ENCODE measurements around the gene DAPL1.

Gene DAPL1

DNA sequence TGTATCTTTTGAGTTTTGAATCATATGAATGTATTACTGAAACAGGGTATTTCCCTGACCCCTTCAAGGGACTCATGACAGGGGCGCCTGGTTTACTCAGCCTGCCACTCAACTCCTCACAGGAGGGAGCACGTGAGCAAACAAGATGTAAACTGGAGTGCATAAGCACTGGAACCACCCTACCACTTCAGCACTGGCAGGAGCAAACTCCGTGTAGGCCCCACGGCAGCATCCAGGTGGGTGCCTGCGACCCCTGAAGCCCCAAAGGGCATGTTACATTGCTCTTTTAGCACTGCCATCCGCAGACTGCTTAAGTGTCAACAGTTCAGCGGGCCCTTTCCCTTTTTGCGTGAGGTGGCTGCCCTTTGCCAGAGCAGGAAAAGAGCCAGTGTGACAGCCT lies 8.2 kb upstream of the DAPL1 start:
- TF ChIP-seq, protein P1, sequence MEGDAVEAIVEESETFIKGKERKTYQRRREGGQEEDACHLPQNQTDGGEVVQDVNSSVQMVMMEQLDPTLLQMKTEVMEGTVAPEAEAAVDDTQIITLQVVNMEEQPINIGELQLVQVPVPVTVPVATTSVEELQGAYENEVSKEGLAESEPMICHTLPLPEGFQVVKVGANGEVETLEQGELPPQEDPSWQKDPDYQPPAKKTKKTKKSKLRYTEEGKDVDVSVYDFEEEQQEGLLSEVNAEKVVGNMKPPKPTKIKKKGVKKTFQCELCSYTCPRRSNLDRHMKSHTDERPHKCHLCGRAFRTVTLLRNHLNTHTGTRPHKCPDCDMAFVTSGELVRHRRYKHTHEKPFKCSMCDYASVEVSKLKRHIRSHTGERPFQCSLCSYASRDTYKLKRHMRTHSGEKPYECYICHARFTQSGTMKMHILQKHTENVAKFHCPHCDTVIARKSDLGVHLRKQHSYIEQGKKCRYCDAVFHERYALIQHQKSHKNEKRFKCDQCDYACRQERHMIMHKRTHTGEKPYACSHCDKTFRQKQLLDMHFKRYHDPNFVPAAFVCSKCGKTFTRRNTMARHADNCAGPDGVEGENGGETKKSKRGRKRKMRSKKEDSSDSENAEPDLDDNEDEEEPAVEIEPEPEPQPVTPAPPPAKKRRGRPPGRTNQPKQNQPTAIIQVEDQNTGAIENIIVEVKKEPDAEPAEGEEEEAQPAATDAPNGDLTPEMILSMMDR (IDR thresholded peaks at IDR 0.05; ENCODE audit: insufficient read depth, missing control alignments), result no peak
- DNase-seq (ENCODE audit: insufficient read length, low spot score) (no peak), FAIRE-seq (no peak)

DNA sequence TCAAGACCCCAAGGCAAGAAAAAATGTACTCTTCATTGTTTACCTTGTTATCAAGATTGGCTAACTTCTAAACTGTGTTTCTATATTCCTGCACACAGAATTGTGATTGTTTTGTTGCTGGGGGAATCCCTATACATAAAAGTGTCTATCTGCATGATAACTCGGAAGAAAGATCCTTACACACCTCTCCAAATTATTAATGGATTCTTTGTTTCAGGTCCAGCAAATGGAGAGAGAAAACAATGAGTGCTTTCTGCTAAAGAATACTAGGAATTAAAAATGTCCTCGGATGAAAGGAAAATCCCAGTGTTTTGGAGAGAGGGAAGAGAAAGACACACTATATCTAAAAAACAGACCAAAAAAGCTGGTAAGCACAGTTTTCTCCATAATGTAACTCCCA lies 6.2 kb upstream of the DAPL1 start:
- TF ChIP-seq, protein P1 (IDR thresholded peaks at IDR 0.05; ENCODE audit: insufficient read depth, missing control alignments), result no peak
- DNase-seq (ENCODE audit: insufficient read length, low spot score) (no peak), FAIRE-seq (no peak)

DNA sequence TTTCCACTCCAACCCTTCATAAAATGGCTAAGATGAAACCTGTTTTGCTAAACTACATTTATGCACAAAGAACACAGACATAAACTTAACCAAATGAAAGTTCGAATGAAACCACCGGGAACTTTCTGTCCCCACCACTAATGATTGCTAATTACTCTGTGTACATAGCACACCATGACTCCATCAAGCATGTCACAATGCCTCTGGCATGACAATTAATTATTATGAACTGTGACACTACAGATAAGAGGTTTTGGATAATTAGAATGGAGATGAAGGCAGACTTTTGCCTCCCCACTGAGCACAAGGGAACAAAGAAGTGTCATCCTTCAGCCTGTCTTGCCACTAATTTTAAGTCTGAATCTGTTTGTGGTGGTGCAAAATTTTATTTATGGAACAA lies 1.5 kb downstream of the DAPL1 start:
- TF ChIP-seq, protein P1 (IDR thresholded peaks at IDR 0.05; ENCODE audit: insufficient read depth, missing control alignments), result no peak
- DNase-seq (ENCODE audit: insufficient read length, low spot score) (no peak), FAIRE-seq (no peak)

DNA sequence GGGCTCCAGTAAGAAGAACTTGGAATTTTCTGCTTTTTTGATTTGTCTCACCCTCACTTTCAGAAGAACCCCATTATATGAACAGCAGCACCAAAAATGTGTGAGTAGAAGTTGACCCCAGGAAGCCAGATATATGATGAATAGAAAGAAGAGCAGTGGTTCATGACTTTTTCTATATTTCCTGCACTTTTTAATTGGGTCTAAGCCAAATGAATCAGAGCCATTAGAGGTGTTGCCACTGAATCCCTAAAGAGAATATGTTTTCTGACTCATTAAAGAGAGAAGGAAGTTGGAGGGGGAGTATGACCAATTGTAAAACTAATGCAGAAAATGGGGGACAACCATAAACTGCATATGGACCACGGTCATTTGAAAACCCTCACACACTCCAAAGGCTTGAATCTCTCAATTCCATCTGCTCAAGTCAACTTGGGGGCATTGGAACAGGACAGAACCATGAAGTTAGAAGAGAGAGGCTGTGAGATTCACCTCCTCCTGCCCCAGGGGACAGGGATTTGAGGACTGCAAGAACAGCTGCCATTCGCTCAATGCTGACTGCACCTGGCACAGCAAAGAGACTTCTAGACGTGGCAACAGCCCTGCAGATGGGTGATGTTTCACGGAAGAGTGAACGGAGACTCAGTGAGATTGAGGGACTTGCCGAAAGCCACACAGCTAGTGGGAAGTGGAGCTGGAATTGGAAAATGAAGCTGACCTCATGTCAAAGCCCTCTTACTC lies 3.0 kb downstream of the DAPL1 start:
- TF ChIP-seq, protein P1 (IDR thresholded peaks at IDR 0.05; ENCODE audit: insufficient read depth, missing control alignments), result no peak
- DNase-seq (ENCODE audit: insufficient read length, low spot score) (no peak), FAIRE-seq (no peak)

DNA sequence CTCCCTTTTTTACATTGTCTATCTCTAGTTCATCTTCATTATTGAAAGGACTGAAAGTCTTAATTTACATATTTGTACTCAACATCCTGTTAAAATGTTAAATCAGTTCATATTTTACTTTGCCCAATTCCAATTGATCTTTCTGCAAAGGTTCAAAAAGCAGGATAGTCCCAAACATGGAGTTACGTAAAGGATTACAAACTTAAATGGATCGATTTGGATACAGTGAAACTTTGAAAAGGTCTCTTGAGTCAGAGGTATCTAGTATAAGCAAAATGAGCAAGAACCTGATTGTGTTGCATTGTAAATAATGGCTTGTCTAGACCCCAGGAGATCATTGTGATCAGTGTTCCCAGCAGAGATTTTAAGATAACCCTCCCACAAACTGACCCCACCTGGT lies 4.1 kb downstream of the DAPL1 start:
- TF ChIP-seq, protein P1 (IDR thresholded peaks at IDR 0.05; ENCODE audit: insufficient read depth, missing control alignments), result no peak
- no peak for DNase-seq (ENCODE audit: insufficient read length, low spot score)

DNA sequence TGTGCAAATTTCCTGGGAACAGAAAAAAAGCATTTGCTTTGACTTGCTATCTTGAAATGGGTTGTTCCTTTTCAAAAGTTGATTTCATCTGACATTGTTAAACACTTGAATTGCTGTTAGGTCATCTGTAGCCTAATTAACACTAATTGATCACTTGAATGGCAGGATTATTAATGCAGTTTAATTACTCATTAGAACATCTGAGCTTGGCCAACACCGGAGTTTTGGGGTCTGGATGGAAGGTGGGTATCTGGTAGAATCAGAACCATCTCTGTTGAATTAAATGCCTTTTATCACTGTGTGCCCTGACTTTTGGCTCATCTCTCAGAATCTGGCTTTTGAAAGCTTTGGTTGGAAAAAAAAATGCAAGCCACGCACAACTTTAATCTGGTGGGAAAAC lies 8.4 kb downstream of the DAPL1 start:
- no peak for FAIRE-seq

More for the DNA sequence above, 4.1 kb downstream of the DAPL1 start:
- FAIRE-seq, result peak; percentile 21

DNA sequence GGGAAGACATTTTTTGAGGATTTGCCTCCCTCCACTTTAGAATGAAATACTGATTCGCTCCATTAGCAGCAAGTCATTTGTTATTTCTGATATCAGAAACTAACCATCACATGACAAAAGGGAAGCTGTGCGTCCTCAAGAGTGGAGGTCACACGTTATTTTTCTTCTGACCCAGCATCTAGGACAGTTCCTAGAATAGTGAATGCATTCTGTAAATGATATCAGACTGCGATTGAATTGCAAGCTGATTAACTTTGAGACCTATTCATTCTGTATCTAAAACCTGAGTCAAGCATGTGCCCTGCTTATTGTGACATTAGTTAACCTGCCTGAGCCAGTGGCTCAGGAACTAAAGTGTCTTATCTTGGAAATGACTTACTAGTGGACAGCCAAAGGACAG lies 10.1 kb downstream of the DAPL1 start:
- DNase-seq (ENCODE audit: insufficient read length, low spot score) (no peak), FAIRE-seq (no peak)
- TF ChIP-seq, protein P1 (IDR thresholded peaks at IDR 0.05; ENCODE audit: insufficient read depth, missing control alignments), result no peak

More for the DNA sequence above, 8.4 kb downstream of the DAPL1 start:
- DNase-seq (ENCODE audit: insufficient read length, low spot score), result no peak
- TF ChIP-seq, protein P1 (IDR thresholded peaks at IDR 0.05; ENCODE audit: insufficient read depth, missing control alignments), result no peak
